Left ventricle myocardium inferior (tissue), 1 donor: Measurements from ENCODE around the gene ELMO1. TPM values are rescaled to one million over a fixed set of nuclear protein-coding genes. Genes with fewer than 3 reads are reported as not detected.

Experiments
- DNase-seq: peaks from one replicate; pipeline ENCODE4 v3.0.0-alpha.2; 2020
- H3K27ac ChIP-seq: fragments of 200-600 bp; replicated peaks from 2 replicates; pipeline ENCODE4 v1.8.0; 2021
- H3K27me3 ChIP-seq: fragments of 200-600 bp; 2 replicates; pipeline ENCODE4 v1.8.0; 2021; ENCODE audit warnings: low read depth
- H3K36me3 ChIP-seq: fragments of 200-600 bp; 2 replicates; pipeline ENCODE4 v1.8.0; 2021
- H3K4me1 ChIP-seq: fragments of 200-600 bp; 2 replicates; pipeline ENCODE4 v1.8.0; 2021
- H3K4me3 ChIP-seq: fragments of 200-600 bp; 2 replicates; pipeline ENCODE4 v1.8.0; 2021; ENCODE audit warnings: mild to moderate bottlenecking, moderate library complexity
- H3K9me3 ChIP-seq: fragments of 200-600 bp; replicated peaks from 2 replicates; pipeline ENCODE4 v1.8.0; 2021
- intact Hi-C: fragments of 100-400 bp; cut with micrococcal nuclease; formaldehyde crosslinking; loops from one replicate; pipeline ENCODE4 v1.11.0; 2022
- total RNA-seq: library from RNA; stranded (reverse); fragmentation: NEBNext Ultra II Directional; extraction: Animal tissue kit (Norgen Biotek cat#: 25700); gene quantifications from one replicate; pipeline ENCODE4 v1.2.1, GENCODE V29; 2021
- TF ChIP-seq, protein P1 (sequence below): fragments of 200-600 bp; IDR thresholded peaks from 2 replicates; pipeline ENCODE4 v1.8.0; 2021; ENCODE audit warnings: antibody characterized with exemption, mild to moderate bottlenecking, borderline replicate concordance
- donor health status: DM: no; HTN: yes; CAD: no; lungs with severe emphysema.

The ELMO1 gene
- total RNA-seq, 1 donor from 2014 or later: 10.0 TPM

- Histone ChIP-seq H3K4me3 (no peak overlapping the region), H3K27me3 (peaks cover 7% of the 10 kb centered on the region), H3K36me3 (no peaks in the 10 kb centered on the region), H3K27ac (peak overlapping the region; percentile 86), H3K9me3 (no peaks in the 10 kb centered on the region), H3K4me1 (peaks cover 74% of the 10 kb centered on the region)
- DNase-seq: no peak
- intact Hi-C loops: loop anchor here (10.0 kb wide), 1 partner anchor 57 kb away; no protein-coding TSS in a partner anchor
- TF ChIP-seq, protein P1, sequence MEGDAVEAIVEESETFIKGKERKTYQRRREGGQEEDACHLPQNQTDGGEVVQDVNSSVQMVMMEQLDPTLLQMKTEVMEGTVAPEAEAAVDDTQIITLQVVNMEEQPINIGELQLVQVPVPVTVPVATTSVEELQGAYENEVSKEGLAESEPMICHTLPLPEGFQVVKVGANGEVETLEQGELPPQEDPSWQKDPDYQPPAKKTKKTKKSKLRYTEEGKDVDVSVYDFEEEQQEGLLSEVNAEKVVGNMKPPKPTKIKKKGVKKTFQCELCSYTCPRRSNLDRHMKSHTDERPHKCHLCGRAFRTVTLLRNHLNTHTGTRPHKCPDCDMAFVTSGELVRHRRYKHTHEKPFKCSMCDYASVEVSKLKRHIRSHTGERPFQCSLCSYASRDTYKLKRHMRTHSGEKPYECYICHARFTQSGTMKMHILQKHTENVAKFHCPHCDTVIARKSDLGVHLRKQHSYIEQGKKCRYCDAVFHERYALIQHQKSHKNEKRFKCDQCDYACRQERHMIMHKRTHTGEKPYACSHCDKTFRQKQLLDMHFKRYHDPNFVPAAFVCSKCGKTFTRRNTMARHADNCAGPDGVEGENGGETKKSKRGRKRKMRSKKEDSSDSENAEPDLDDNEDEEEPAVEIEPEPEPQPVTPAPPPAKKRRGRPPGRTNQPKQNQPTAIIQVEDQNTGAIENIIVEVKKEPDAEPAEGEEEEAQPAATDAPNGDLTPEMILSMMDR: no peak
These were observed 6.4 kb downstream of the ELMO1 start for GRCh38 chr7:37442268-37442667.

DNA sequence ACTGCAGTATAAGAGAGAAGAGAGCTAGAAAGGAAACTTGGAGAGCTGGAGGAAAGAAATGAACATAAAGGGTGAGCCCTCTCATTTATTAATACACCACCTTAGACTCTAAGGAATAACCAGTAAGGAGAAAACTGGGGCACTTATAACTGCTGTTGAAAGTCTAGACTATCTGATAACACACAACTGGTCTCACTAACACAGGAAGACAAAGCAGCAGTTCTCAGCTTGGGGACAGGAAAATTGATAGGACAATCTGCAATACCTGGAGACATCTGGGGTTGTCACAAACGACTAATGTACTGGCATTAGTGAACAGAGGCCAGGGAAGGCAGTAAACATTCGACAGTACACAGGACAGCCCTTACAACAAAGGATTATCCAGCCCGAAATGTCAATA, 6.8 kb downstream of the ELMO1 start:
- H3K4me1 ChIP-seq: peaks cover 73% of the 10 kb centered on the region
- no peaks in the 10 kb centered on the region for H3K36me3 ChIP-seq
- TF ChIP-seq, protein P1: no peak
- H3K9me3 ChIP-seq: no peaks in the 10 kb centered on the region
- peak overlapping the region; percentile 86 for H3K27ac ChIP-seq
- peak overlapping the region; percentile 29 for H3K4me3 ChIP-seq
- peaks cover 3% of the 10 kb centered on the region for H3K27me3 ChIP-seq
- no peak for DNase-seq
- intact Hi-C loops: loop anchor here (10.0 kb wide), 1 partner anchor 57 kb away; no protein-coding TSS in a partner anchor

- no peak for DNase-seq
- Histone ChIP-seq H3K4me3 (peak overlapping the region; percentile 29), H3K36me3 (no peaks in the 10 kb centered on the region), H3K27me3 (no peaks in the 10 kb centered on the region), H3K4me1 (peaks cover 69% of the 10 kb centered on the region), H3K9me3 (no peaks in the 10 kb centered on the region), H3K27ac (peak overlapping the region; percentile 86)
- TF ChIP-seq, protein P1: no peak
- intact Hi-C loops: loop anchor here (10.0 kb wide), 1 partner anchor 57 kb away; no protein-coding TSS in a partner anchor
These were observed 7.3 kb downstream of the ELMO1 start for GRCh38 chr7:37441386-37441760.

GRCh38 chr7:37440738-37441385, 7.8 kb downstream of the ELMO1 start:
- Histone ChIP-seq H3K36me3 (no peaks in the 10 kb centered on the region), H3K27me3 (no peaks in the 10 kb centered on the region), H3K4me1 (peaks cover 68% of the 10 kb centered on the region), H3K9me3 (no peaks in the 10 kb centered on the region), H3K27ac (peak overlapping the region; percentile 86), H3K4me3 (peak overlapping the region; percentile 29)
- intact Hi-C loops: loop anchor here (10.0 kb wide), 1 partner anchor 56 kb away; no protein-coding TSS in a partner anchor
- DNase-seq: no peak
- TF ChIP-seq, protein P1: no peak

DNA sequence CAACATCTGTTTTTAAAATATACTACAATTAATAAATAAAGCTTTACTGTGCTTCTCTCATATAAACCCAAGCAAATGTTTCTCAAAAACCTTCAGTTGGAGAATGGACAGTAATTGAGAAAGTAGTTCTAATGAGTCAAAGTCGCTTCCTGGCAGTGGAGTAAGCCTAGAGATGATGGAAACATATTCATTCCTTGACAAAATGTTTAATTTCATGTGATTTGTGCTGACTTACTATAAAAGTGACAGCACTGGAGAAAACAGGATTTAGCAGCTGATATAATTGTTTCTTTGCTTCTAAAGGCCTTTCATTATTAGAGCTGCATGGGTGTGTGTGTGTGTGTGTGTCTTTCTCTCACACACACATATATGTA, 9.0 kb downstream of the ELMO1 start:
- no peaks in the 10 kb centered on the region for H3K9me3 ChIP-seq
- no peaks in the 10 kb centered on the region for H3K36me3 ChIP-seq
- no peak for DNase-seq
- H3K4me1 ChIP-seq: peaks cover 75% of the 10 kb centered on the region
- no peaks in the 10 kb centered on the region for H3K27me3 ChIP-seq
- TF ChIP-seq, protein P1: no peak
- H3K27ac ChIP-seq: peak overlapping the region; percentile 86
- intact Hi-C loops: loop anchor here (10.0 kb wide), 1 partner anchor 55 kb away; no protein-coding TSS in a partner anchor
- H3K4me3 ChIP-seq: no peak overlapping the region
